OCI-LY7 (cell line): ENCODE results near the gene SDCBP2.

Experiments
- CTCF ChIP-seq: fragments of 200-600 bp; sonication (generic); conservative IDR thresholded peaks from 2 replicates; pipeline ENCODE4 v1.5.1; 2014; ENCODE audit warnings: mild to moderate bottlenecking, antibody characterized with exemption, low read length, moderate library complexity, mixed read lengths
- EZH2phosphoT487 ChIP-seq: fragments of 200-600 bp; sonication (generic); IDR thresholded peaks from 2 replicates; pipeline ENCODE4 v1.6.1; 2018; ENCODE audit warnings: low read depth, borderline replicate concordance, mild to moderate bottlenecking, mixed run types, antibody characterized with exemption, low read length, moderate library complexity, mixed read lengths

GRCh38 chr20:1306316-1307135 lies 22.4 kb downstream of the SDCBP2 start:
- no peak for TF ChIP-seq EZH2phosphoT487
- no peak for TF ChIP-seq CTCF
